Gastroesophageal sphincter (tissue), 4 donors: ENCODE measurements around the gene PARD6G. TPM values are rescaled to one million over a fixed set of nuclear protein-coding genes. Genes with fewer than 3 reads are reported as not detected.
"Not testable (repeated sequence)": the region's sequence is repeated elsewhere in the genome, so short reads cannot be mapped to it uniquely, and the experiment has no call there.

Experiments
- ATAC-seq: fragments of 150-250 bp; one replicate; pipeline ENCODE4 v1.9.1; 2016; ENCODE audit warnings: mild to moderate bottlenecking, moderate library complexity
- H3K27ac ChIP-seq, 4 donors: fragments of 200-600 bp; sonication (generic) in 3 of 4; 1 replicate in 3 of 4; 2 replicates in 1 of 4; pipeline ENCODE4 v1.5.1; 2016 to 2019
- H3K27me3 ChIP-seq: fragments of 200-600 bp; sonication (generic); one replicate; pipeline ENCODE4 v1.5.1; 2019
- H3K36me3 ChIP-seq, 2 donors: fragments of 200-600 bp; sonication (generic); one replicate each; pipeline ENCODE4 v1.5.1; 2019; ENCODE audit warnings: control low read depth in 1 of 2
- H3K4me1 ChIP-seq, 3 donors: fragments of 200-600 bp; sonication (generic); 1 replicate in 2 of 3; 2 replicates in 1 of 3; pipeline ENCODE4 v1.5.1; 2016 to 2019; ENCODE audit warnings: control low read depth in 2 of 3
- H3K4me3 ChIP-seq, 2 donors: fragments of 200-600 bp; sonication (generic); one replicate each; pipeline ENCODE4 v1.5.1; 2019; ENCODE audit warnings: mild to moderate bottlenecking in 1 of 2, moderate library complexity in 1 of 2
- H3K9me3 ChIP-seq, 3 donors: fragments of 200-600 bp; sonication (generic); one replicate each; pipeline ENCODE4 v1.5.1; 2017 to 2019; ENCODE audit warnings: control low read depth in 2 of 3
- CTCF ChIP-seq, 4 experiments: fragments of 200-600 bp in 2 of 4; fragments of 450-650 bp in 2 of 4; sonication (generic) in 1 of 4; IDR thresholded peaks; one replicate each; pipeline ENCODE4 v1.5.1; 2017 to 2019; ENCODE audit warnings: antibody characterized with exemption in 4 of 4, mild to moderate bottlenecking in 2 of 4, moderate library complexity in 2 of 4
- EP300 ChIP-seq: sonication (generic); formaldehyde crosslinking; IDR thresholded peaks from one replicate; pipeline ENCODE4 v1.6.1; 2017; ENCODE audit warnings: antibody characterized with exemption, mild to moderate bottlenecking
- POLR2A ChIP-seq, 2 donors: fragments of 450-650 bp; IDR thresholded peaks; one replicate each; pipeline ENCODE4 v1.6.1; 2017; ENCODE audit warnings: antibody characterized with exemption in 2 of 2, mild to moderate bottlenecking in 2 of 2, moderate library complexity in 1 of 2
- POLR2AphosphoS5 ChIP-seq: sonication (generic); formaldehyde crosslinking; IDR thresholded peaks from one replicate; pipeline ENCODE4 v1.6.1; 2017; ENCODE audit warnings: antibody characterized with exemption
- WGBS, 2 donors: methylation state at CpG; one replicate each; pipeline ENCODE4 v1.1.5; 2018; ENCODE audit warnings: low coverage in 1 of 2; 5-methylcytosine and 5-hydroxymethylcytosine counted together
- total RNA-seq, 4 donors: library from RNA; depleted of rRNA; stranded (reverse); fragments of >200 nt; gene quantifications; one replicate each; pipeline ENCODE4 v1.1.0, GENCODE V29; 2016

Gene PARD6G, protein sequence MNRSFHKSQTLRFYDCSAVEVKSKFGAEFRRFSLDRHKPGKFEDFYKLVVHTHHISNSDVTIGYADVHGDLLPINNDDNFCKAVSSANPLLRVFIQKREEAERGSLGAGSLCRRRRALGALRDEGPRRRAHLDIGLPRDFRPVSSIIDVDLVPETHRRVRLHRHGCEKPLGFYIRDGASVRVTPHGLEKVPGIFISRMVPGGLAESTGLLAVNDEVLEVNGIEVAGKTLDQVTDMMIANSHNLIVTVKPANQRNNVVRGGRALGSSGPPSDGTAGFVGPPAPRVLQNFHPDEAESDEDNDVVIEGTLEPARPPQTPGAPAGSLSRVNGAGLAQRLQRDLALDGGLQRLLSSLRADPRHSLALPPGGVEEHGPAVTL
- 10 to 100 TPM in 1 of 4 donors, 1 to 10 TPM in 3; 3.7 to 14.0 (median 8.6) TPM for total RNA-seq

DNA sequence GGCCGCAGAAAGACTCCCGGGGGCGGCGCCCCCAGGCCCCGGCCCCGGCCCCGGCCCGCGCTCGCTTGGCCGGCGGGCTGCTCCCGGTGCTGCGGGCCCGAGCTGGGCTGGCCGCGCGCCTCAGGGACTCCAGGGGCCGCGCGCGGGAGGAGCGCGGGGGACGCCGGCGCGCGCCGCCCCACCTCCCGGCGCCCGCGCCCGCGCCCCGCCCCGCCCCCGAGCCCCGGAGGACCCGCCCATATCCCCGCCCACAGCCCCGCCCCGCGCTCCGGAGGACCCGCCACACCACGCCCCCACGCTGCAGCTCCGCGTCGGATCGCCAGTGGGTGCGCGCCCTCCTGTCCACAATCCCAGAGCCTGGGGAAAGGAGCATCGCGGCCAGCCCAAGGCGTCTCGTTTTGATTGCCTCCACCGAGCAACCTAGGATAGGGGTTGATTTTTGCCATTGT lies at the start of gene PARD6G:
TSS of gene PARD6G (minus strand) at position 122 of the 449 bp plus-strand sequence. CDS start 166 bp downstream, outside the sequence.
- Histone ChIP-seq H3K9me3 (no peaks in the 10 kb centered on the region), H3K36me3 (no peaks in the 10 kb centered on the region), H3K27me3 (no peaks in the 10 kb centered on the region), H3K4me1 (peaks cover 0 to 20% (median 6%) of the 10 kb centered on the region in 3 donors), H3K4me3 (peak within 1 kb of the TSS; percentile 77 to 89), H3K27ac (peak within 1 kb of the TSS in 3 of 4 donors; percentile 0 to 75 (median 51))
- peak; percentile 93 for ATAC-seq
- no CpG with 5 or more reads among the region's 60 CpGs for WGBS, 2 donors
- TF ChIP-seq EP300 (no peak), CTCF (IDR thresholded peaks at IDR 0.05) (peak in 2 of 4 experiments; percentile 16 to 46), POLR2A (IDR thresholded peaks at IDR 0.05) (no peak), POLR2AphosphoS5 (no peak)

- peak; percentile 22 for ATAC-seq
- not testable (repeated sequence) for H3K27me3 ChIP-seq, H3K27ac ChIP-seq, H3K36me3 ChIP-seq, H3K9me3 ChIP-seq, H3K4me3 ChIP-seq, H3K4me1 ChIP-seq
- TF ChIP-seq CTCF (IDR thresholded peaks at IDR 0.05) = peak; percentile 17 to 52 (median 32)
- WGBS, 2 donors = 58% methylated on average over 5 of the region's 91 CpGs; no CpG with 5 or more reads in 1 of the 2 donors
Measured at GRCh38 chr18:80262241-80263033, 15.1 kb upstream of the PARD6G start.

DNA sequence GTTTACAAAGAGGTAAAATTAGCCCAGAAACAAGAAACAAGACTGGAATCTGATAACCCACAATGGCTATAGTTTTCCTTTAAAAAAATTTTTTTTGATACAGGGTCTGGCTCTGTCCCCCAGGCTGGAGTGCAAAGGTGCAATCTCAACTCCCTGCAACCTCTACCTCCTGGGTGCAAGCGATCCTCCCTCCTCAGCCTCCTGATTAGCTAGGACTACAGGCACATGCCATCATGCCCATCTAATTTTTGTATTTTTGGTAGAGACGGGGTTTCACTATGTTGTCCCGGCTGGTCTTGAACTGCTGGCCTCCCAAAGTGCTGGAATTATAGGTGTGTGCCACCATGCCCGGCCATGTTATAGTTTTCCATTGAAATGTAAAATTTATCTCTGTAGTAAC lies 12.3 kb upstream of the PARD6G start:
- Histone ChIP-seq H3K4me3 (no peak overlapping the region), H3K27me3 (no peaks in the 10 kb centered on the region), H3K4me1 (peaks cover 0 to 3% (median 0%) of the 10 kb centered on the region in 3 donors), H3K36me3 (no peaks in the 10 kb centered on the region), H3K27ac (no peak overlapping the region), H3K9me3 (no peaks in the 10 kb centered on the region)
- TF ChIP-seq POLR2AphosphoS5 (no peak), POLR2A (IDR thresholded peaks at IDR 0.05) (no peak), EP300 (no peak), CTCF (IDR thresholded peaks at IDR 0.05) (no peak)
- no peak for ATAC-seq
- whole genome bisulfite sequencing, 2 donors = 84 to 93% methylated on average over 4 of the region's 4 CpGs

GRCh38 chr18:80258640-80259039 lies 11.3 kb upstream of the PARD6G start:
- no peak for ATAC-seq
- no peaks in the 10 kb centered on the region for H3K27me3 ChIP-seq
- H3K9me3 ChIP-seq = no peaks in the 10 kb centered on the region
- H3K36me3 ChIP-seq = no peaks in the 10 kb centered on the region
- peaks cover 0 to 3% (median 0%) of the 10 kb centered on the region in 3 donors for H3K4me1 ChIP-seq
- TF ChIP-seq CTCF (IDR thresholded peaks at IDR 0.05) = no peak
- no peak for TF ChIP-seq EP300
- no peak for TF ChIP-seq POLR2AphosphoS5
- no peak for TF ChIP-seq POLR2A (IDR thresholded peaks at IDR 0.05)
- H3K27ac ChIP-seq = no peak overlapping the region
- 38 to 70% methylated on average over 1 to 2 of the region's 3 CpGs for WGBS, 2 donors
- H3K4me3 ChIP-seq = no peak overlapping the region
